HAP-1 (cell line): ENCODE data around the gene SLC25A10.
A peak's percentile ranks its signal among the peaks of the same experiment; 100 is the strongest.
"Not testable (repeated sequence)": the region's sequence is repeated elsewhere in the genome, so short reads cannot be mapped to it uniquely, and the experiment has no call there.

Source experiments
- DNase-seq, 2 experiments: peaks; one replicate each; pipeline ENCODE4 v3.0.0-alpha.2; 2016 to 2020; ENCODE audit warnings: low spot score in 2 of 2
- H3K27me3 ChIP-seq: fragments of 250-450 bp; sonication (Bioruptor Pico); 2 replicates; pipeline ENCODE4 v1.5.1; 2020; ENCODE audit warnings: low read depth, mild to moderate bottlenecking, moderate library complexity
- H3K36me3 ChIP-seq: fragments of 250-450 bp; sonication (Bioruptor Pico); replicated peaks from 2 replicates; pipeline ENCODE4 v1.5.1; 2020; ENCODE audit warnings: mild to moderate bottlenecking
- H3K4me1 ChIP-seq: fragments of 250-450 bp; sonication (Bioruptor Pico); 2 replicates; pipeline ENCODE4 v1.5.1; 2020; ENCODE audit warnings: mild to moderate bottlenecking
- H3K4me3 ChIP-seq: fragments of 250-450 bp; sonication (Bioruptor Pico); 2 replicates; pipeline ENCODE4 v1.5.1; 2020; ENCODE audit warnings: mild to moderate bottlenecking, moderate library complexity
- H3K9me3 ChIP-seq: fragments of 250-450 bp; sonication (Bioruptor Pico); 2 replicates; pipeline ENCODE4 v1.5.1; 2020; ENCODE audit warnings: mild to moderate bottlenecking, moderate library complexity
- in situ Hi-C: fragments of 300-500 bp; cut with MboI; formaldehyde crosslinking; loops from 3 replicates; pipeline ENCODE4 v1.14.3; 2020; ENCODE audit warnings: low sequenced_read_pairs, inconsistent platforms, mixed read lengths

The SLC25A10 gene, protein sequence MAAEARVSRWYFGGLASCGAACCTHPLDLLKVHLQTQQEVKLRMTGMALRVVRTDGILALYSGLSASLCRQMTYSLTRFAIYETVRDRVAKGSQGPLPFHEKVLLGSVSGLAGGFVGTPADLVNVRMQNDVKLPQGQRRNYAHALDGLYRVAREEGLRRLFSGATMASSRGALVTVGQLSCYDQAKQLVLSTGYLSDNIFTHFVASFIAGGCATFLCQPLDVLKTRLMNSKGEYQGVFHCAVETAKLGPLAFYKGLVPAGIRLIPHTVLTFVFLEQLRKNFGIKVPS

DNA sequence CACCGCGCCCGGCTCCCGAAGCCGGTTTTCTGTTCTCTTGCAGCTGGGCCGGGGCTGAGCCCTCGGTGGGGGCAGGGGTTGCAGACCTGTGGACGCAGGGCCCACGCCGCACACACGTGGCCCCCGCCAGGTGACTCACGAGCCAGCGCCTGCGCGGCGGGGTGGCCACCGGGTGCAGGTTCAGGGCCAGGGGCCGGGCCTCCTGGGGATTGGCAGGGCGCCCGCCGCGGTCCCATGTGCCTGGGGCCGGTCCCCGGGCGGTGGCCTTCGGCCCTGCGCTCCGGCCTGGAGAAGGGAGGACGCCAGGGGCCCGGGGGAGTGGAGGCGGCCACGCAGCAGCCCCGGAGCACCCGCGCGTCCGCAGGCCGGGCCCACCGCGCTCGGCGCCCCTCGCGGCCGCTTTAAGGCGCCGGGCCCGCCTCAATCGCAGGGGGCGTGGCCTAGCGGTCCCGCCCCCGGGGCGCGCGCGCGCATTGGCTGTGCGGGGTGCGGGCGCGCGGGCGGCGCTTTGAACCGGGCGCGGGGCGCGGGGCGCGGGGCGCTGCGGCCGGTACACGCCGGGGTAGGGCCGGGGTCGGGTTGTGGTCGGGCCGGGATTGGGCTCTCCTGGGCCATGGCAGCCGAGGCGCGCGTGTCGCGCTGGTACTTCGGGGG lies at the start of gene SLC25A10:
Gene SLC25A10 (plus strand): TSS at position 471 of the 654 bp plus-strand sequence. CDS start 143 bp downstream, at position 614.
- H3K27me3 ChIP-seq = no peaks in the 10 kb centered on the region
- H3K36me3 ChIP-seq = peaks cover 44% of the 10 kb centered on the region
- H3K4me3 ChIP-seq = peak within 1 kb of the TSS; percentile 61
- DNase-seq = peak; percentile 70 to 81
- H3K4me1 ChIP-seq = peaks cover 19% of the 10 kb centered on the region
- in situ Hi-C loops = no loop called here
- no peaks in the 10 kb centered on the region for H3K9me3 ChIP-seq

DNA sequence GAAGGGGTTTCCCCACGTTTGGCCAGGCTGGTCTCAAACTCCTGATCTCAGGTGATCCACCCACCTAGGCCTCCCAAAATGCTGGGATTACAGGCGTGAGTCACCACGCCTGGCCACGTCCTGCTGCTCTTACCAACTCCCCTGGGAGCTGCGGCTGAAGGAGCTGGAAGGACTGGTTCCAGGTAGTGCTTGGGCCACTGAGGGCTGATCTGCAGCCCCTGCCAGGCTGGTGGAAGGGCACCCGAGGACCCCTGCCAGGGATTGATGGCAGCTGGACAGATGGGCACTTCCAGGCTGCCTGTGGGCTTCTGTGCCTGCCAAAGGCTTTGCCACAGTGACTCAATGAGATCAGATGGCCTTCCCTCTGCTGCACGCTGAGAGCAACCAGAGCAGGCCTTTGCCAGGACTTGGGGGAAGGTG lies 48.0 kb upstream of the SLC25A10 start:
- peaks cover 26% of the 10 kb centered on the region for H3K36me3 ChIP-seq
- H3K27me3 ChIP-seq = no peaks in the 10 kb centered on the region
- no peak overlapping the region for H3K4me3 ChIP-seq
- no peaks in the 10 kb centered on the region for H3K9me3 ChIP-seq
- peaks cover 13% of the 10 kb centered on the region for H3K4me1 ChIP-seq
- no peak for DNase-seq
- in situ Hi-C loops = no loop called here

DNA sequence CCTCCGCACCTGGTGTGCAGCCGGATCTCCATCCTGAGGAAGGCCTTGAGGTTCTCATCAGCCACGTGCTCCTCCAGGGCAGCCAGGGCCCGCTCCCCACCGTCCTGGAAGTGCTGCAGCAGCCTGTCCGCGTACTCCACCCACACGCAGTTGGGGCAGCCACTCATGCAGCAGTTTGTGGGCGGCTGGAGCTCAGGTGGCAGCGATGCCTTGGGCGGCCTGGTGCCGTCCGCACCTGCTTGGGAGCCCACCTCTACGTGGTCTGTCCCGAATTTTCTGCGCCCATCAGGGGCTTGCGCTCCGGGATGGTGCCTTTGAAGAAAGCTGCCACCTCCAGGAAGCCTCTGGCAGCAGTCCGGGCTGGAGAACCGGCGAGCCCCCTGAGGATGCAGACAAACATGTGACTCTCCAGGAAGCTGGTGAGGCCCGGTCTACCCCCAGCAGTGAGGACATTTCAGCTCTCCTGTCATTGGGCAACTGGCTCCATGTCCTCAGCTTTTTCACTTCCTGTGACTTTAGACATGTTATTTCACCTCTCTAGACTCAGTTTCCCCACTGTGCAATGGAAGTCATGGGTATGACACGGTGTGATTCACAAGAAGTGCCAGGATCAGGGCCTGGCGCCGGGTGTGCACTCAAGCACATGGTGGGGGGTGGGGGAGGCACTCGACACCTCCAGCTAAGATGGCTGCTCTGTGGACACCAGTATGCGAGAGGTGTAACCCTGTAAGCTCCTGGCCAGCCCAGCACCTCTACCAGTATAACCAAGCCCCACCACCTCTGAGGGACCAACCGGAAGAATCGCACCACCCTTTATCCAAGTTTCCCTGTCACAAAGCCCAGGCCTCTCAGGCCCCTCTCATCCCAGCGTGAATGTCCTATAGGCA lies 46.6 kb upstream of the SLC25A10 start:
- peaks cover 13% of the 10 kb centered on the region for H3K4me1 ChIP-seq
- H3K27me3 ChIP-seq = no peaks in the 10 kb centered on the region
- DNase-seq = peak in 1 of 2 experiments; percentile 59
- peak overlapping the region; percentile 87 for H3K4me3 ChIP-seq
- peaks cover 40% of the 10 kb centered on the region for H3K36me3 ChIP-seq
- H3K9me3 ChIP-seq = no peaks in the 10 kb centered on the region
- in situ Hi-C loops = no loop called here

DNA sequence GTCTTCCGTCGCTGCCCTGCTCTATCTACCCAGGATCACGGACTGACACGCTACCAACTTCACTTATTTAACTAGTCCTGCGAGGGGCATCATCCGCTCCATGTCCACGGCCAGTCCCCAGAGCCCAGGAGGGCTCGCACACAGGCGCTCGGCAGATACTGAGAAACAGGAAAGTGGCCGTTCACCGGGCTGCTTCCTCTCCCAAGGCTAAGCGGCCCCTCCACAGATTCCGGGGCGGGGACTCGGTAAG lies 46.1 kb upstream of the SLC25A10 start:
- no peaks in the 10 kb centered on the region for H3K27me3 ChIP-seq
- H3K36me3 ChIP-seq = peaks cover 45% of the 10 kb centered on the region
- H3K4me1 ChIP-seq = peaks cover 13% of the 10 kb centered on the region
- in situ Hi-C loops = no loop called here
- peak overlapping the region; percentile 87 for H3K4me3 ChIP-seq
- H3K9me3 ChIP-seq = no peaks in the 10 kb centered on the region
- DNase-seq = no peak

DNA sequence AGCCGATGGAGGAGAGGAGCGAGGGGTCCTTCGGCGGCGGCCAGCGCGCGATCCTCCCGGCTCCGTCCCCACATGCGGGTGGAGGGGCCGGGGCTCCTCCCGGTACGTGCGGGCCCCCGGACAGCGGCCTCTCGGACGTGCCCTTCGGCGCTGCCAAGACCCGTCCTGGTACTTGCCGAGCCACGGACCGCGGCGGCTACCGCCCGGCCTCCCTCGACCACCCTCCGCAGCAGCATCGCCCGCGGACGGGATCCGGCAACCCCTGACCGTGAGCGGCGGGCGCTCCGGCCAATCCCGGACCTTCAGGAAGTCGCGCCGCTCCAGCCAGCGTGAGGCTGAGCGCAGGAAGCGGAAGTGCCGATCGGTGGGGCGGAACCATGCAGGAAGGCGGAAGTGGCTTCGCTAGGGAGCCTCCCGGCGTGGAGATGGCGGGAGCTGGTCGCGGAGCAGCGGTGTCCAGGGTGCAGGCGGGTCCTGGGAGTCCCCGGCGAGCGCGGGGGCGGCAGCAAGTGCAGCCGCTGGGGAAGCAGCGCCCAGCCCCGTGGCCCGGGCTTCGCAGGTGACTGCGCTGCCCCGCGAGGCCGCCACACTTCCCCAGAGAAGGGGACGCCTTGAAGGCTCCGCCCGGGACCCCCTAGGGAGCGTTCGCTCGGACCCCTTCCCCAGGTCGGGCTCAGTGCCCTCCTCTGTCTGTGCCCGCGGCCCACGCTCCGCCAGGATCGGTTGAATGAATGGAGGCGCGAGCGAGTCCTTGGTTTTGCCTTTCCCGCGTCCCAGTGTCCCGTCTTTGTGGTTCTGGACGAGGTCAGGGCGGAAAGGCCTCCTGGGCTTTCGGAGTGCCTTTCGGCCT lies 45.5 kb upstream of the SLC25A10 start, which contains the start of the genes CCDC137 and OXLD1:
Gene CCDC137 (plus strand): TSS at position 396 of the 850 bp plus-strand sequence. CDS start 30 bp downstream, at position 426.
Gene OXLD1 (minus strand): TSS at position 264 of the 850 bp plus-strand sequence. CDS start 28 bp downstream, at position 236.
- in situ Hi-C loops = no loop called here
- peaks cover 51% of the 10 kb centered on the region for H3K36me3 ChIP-seq

DNA sequence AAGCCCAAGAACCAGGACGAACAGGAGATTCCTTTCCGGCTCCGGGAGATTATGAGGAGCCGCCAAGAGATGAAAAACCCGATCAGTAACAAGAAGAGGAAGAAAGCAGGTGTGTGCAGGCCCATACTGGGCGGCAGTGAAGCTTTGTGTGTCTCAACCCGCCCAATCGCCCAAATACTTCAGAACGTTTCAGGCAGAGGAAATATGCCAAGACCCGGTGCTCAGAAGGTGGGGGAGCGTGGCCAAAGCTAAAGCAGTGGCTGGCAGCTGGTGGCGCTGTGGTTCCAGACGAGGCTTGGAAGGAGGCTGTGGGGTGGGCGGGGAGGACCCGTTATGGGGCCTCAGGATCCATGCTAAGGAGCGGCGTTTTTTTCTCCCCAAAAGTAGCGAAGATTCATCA lies 44.3 kb upstream of the SLC25A10 start:
- peak in 1 of 2 experiments; percentile 54 for DNase-seq
- Histone ChIP-seq H3K9me3 (no peaks in the 10 kb centered on the region), H3K36me3 (peaks cover 63% of the 10 kb centered on the region), H3K27me3 (no peaks in the 10 kb centered on the region), H3K4me3 (peak overlapping the region; percentile 87), H3K4me1 (peaks cover 13% of the 10 kb centered on the region)
- in situ Hi-C loops = no loop called here

More for the DNA sequence above, 45.5 kb upstream of the SLC25A10 start, which contains the start of the genes CCDC137 and OXLD1:
- DNase-seq = peak; percentile 83 to 97
- Histone ChIP-seq H3K4me3 (peak within 1 kb of the TSS; percentile 87), H3K9me3 (no peaks in the 10 kb centered on the region), H3K27me3 (no peaks in the 10 kb centered on the region), H3K4me1 (peaks cover 13% of the 10 kb centered on the region)

DNA sequence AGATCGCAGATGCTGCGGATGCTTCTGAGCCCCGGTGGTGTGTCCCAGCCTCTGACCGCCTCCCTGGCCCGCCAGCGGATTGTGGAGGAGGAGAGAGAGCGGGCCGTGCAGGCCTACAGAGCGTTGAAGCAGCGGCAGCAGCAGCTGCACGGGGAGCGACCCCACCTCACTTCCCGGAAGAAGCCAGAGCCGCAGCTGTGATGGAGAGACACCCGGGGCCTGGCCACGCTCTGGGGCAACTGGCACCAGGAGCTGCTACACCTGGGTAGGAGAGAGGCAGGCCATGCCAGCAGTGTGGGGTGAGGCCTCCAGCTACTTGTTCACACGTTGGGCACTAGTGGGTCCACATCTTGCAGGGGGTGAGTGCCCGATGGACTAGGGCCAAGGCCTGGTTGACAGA lies 39.6 kb upstream of the SLC25A10 start:
- peaks cover 6% of the 10 kb centered on the region for H3K4me1 ChIP-seq
- in situ Hi-C loops = no loop called here

DNA sequence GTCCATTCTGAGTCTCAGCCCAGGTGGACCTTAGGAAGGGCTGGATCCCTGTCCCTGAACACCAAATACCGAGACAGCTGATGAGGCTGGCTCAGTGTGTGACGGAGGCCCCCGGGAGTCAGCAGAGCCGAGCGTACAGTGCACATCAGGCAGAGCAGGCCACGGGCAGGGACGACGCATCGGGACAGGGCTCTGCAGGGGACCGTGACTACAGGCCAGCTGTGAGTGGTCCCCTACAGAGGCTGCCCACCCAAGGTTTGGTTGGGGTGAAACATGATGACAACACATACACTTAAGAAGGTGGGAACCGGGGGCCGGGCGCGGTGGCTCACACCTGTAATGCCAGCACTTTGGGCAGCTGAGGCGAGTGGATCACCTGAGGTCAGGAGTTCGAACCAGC lies 39.1 kb upstream of the SLC25A10 start:
- in situ Hi-C loops = no loop called here
- Histone ChIP-seq H3K4me1 (0 out of 2 replicates have a peak, but pooled peaks cover 3% of the 10 kb centered on the region), H3K4me3 (no peak overlapping the region), H3K36me3 (peaks cover 66% of the 10 kb centered on the region), H3K9me3 (no peaks in the 10 kb centered on the region), H3K27me3 (no peaks in the 10 kb centered on the region)
- no peak for DNase-seq

More for the DNA sequence above, 39.6 kb upstream of the SLC25A10 start:
- no peaks in the 10 kb centered on the region for H3K9me3 ChIP-seq
- H3K36me3 ChIP-seq = peaks cover 71% of the 10 kb centered on the region
- no peaks in the 10 kb centered on the region for H3K27me3 ChIP-seq
- DNase-seq = no peak
- H3K4me3 ChIP-seq = no peak overlapping the region

DNA sequence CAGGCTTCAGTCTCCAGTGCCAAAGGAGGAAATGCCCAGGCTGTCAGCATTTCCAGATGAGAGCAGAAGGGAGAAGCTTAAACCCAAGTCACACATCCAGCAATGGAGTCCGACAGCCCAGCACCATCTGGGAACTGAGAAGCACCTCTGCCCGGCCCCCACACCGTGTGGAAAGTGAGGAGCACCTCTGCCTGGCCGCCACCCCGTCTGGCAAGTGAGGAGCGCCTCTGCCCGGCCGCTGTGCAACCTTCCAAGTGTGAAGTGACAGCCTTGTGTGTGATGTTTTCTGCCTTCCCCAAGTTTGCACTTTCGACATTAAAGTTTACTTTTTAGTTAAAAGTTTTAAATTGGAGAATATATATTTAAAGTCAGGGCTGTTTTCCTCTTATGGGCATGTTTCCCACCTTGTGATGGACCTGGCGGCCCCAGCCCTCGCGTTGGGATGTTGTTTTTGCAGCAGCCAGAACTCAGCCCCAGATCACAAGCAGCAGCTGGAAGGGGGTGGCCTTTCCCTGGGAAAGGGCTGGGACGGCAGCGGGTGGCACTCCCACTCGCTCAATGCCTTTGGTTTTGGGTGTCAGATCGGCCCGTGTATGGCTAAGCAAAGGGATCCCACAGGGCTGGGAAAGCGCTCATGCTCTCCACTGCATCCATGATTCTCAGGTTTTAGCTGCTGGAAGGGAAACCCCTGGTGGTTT lies 38.4 kb upstream of the SLC25A10 start:
- H3K36me3 ChIP-seq = peaks cover 59% of the 10 kb centered on the region
- in situ Hi-C loops = no loop called here

DNA sequence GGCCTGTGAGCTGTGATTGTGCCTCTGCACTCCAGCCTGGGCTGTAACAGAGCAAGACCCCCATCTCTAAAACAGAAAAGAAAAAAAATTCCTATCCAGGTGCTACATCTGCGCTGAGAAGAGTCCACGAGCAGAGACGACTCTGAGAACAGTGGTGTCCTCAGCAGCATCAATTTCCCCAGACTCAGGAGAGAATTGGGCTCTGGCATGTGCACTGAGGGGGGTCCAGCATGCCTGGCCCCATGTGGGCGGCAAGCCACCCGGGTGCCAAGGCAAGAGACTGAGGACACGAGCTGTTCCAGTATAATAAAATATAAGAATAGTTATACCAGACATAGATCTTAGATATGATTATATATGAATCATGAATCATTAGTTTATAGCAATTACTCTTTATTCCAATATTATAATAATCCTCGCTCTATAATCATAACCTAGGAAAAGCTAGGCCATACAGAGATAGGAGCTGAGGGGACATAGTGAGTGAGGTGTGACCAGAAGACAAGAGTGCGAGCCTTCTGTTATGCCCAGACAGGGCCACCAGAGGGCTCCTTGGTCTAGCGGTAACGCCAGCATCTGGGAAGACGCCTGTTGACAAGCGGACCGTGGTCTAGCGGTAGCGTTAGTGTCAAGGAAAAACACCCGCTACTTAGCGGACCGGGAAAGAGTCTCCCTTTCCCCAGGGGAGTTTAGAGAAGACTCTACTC lies 36.4 kb upstream of the SLC25A10 start:
- H3K4me1 ChIP-seq, H3K9me3 ChIP-seq, in situ Hi-C loops, H3K27me3 ChIP-seq, H3K4me3 ChIP-seq: not testable (repeated sequence)
- DNase-seq = peak in 1 of 2 experiments; percentile 58
- H3K36me3 ChIP-seq = peaks cover 39% of the 10 kb centered on the region

More for the DNA sequence above, 38.4 kb upstream of the SLC25A10 start:
- Histone ChIP-seq H3K9me3 (no peaks in the 10 kb centered on the region), H3K4me3 (no peak overlapping the region), H3K27me3 (no peaks in the 10 kb centered on the region), H3K4me1 (no peaks in the 10 kb centered on the region)
- no peak for DNase-seq

DNA sequence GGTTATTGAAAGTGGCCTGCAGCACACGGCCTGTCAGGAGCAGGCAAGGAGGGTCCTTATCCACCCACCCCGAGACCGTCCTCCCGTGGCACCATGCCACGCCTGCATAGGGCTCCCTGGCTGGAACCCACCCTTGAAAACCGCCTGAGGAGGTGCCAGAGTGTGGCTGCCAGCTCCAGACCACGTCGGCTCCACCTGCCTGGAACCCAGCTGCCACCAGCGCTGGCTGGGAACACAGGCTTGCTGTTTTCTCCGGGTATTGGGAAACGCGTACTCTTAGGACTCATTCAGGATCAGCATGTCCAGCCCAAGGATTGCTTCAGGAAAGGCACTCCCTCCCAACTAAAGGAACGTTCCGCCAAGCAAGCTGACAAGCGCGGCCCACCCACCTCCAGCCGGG lies 35.2 kb upstream of the SLC25A10 start:
- no peaks in the 10 kb centered on the region for H3K4me1 ChIP-seq
- H3K27me3 ChIP-seq = no peaks in the 10 kb centered on the region
- in situ Hi-C loops = no loop called here
- no peaks in the 10 kb centered on the region for H3K9me3 ChIP-seq
- DNase-seq = no peak
- H3K4me3 ChIP-seq = no peak overlapping the region
- H3K36me3 ChIP-seq = peaks cover 32% of the 10 kb centered on the region

DNA sequence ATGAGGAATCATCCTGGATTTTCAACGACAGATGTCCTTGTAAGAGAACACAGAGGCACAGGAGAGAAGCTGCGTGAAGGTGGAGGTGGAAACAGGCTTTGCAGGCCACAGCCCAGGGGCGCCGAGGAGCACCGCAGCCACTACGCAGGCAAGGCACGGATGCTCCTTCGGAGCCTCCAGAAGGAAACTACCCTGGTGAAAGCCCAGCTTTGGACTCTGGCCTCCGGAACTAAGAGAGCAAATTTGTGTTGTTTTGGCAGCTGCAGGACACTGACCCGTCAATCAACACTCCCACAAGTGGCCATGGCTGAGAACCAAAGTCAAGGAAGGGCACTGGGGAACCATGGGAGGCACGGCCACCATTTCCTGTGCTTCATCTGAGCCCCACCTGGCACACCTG lies 31.9 kb upstream of the SLC25A10 start:
- in situ Hi-C loops = no loop called here

More for the DNA sequence above, 31.9 kb upstream of the SLC25A10 start:
- Histone ChIP-seq H3K4me1 (peaks cover 14% of the 10 kb centered on the region), H3K9me3 (no peaks in the 10 kb centered on the region), H3K27me3 (no peaks in the 10 kb centered on the region), H3K36me3 (peaks cover 9% of the 10 kb centered on the region; the same call in 1 of the 2 replicates), H3K4me3 (no peak overlapping the region)
- no peak for DNase-seq
